ENCODE data around the gene ADNP.

DNA sequence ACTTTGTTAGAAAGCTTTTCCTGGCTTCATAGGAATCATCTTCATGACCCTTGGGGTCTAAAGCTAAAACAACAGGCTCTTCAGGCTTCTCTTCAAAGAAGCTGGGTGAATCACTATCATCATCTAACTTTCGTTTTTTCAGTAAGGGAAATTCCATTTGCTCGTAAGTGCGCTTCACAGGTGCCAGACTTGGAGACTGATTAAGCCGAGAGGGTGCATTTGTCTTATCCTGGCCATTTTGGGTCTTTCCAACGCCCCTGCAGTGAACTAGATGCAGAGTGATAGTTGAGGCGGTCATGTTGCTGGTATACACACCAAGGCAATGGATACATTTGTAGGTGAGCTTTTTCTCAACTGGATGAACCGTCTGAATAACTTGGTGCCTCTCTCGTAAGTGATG lies 38.8 kb downstream of the ADNP start:
- TF ChIP-seq POLR2A (IDR thresholded peaks at IDR 0.05) (no peak), CTCF (IDR thresholded peaks at IDR 0.05) (no peak)

All from esophagus squamous epithelium (tissue), 4 donors.